Calu3 (cell line): Measurements from ENCODE around the gene FBXO42. TPM values are rescaled to one million over a fixed set of nuclear protein-coding genes. Genes with fewer than 3 reads are reported as not detected.

Experiments used
- BruUV-seq: library from RNA; stranded (reverse); fragments of 400-500 nt; replicated peaks from 2 replicates; lab custom pipeline; 2021; lab: Mats Ljungman, UMichigan
- CTCF ChIA-PET: fragments of 300-600 bp; sonication (Branson Sonifier 250); formaldehyde crosslinking; loops from one replicate; lab custom pipeline; 2022; ENCODE audit warnings: antibody characterized with exemption; lab: Charles Lee
- DNase-seq: peaks from one replicate; pipeline ENCODE4 v3.0.0; 2022
- H3K27ac Mint-ChIP-seq: one replicate; pipeline ENCODE4 v1.8.0; 2022; ENCODE audit warnings: mixed read lengths; ENCODE audit not compliant: unreplicated experiment
- H3K27me3 Mint-ChIP-seq: one replicate; pipeline ENCODE4 v1.8.0; 2022; ENCODE audit warnings: mixed read lengths; ENCODE audit not compliant: unreplicated experiment
- H3K36me3 Mint-ChIP-seq: one replicate; pipeline ENCODE4 v1.8.0; 2022; ENCODE audit warnings: mild to moderate bottlenecking, moderate library complexity, mixed read lengths; ENCODE audit not compliant: insufficient read depth, unreplicated experiment
- H3K4me1 Mint-ChIP-seq: one replicate; pipeline ENCODE4 v1.8.0; 2022; ENCODE audit warnings: mild to moderate bottlenecking, low read depth, mixed read lengths; ENCODE audit not compliant: unreplicated experiment
- H3K4me3 Mint-ChIP-seq: one replicate; pipeline ENCODE4 v1.8.0; 2022; ENCODE audit warnings: mild to moderate bottlenecking, low read depth, moderate library complexity, mixed read lengths; ENCODE audit not compliant: unreplicated experiment
- H3K9me3 Mint-ChIP-seq: one replicate; pipeline ENCODE4 v1.8.0; 2022; ENCODE audit warnings: low read depth, mixed read lengths; ENCODE audit not compliant: unreplicated experiment
- CTCF ChIP-seq: fragments of 200-600 bp; IDR thresholded peaks from one replicate; pipeline ENCODE4 v1.8.0; 2022; ENCODE audit warnings: antibody characterized with exemption; ENCODE audit not compliant: unreplicated experiment
- intact Hi-C: fragments of 100-400 bp; cut with micrococcal nuclease; formaldehyde crosslinking; loops from one replicate; pipeline ENCODE4 v1.10.0; 2022; ENCODE audit not compliant: unreplicated experiment
- total RNA-seq: library from RNA; stranded (reverse); gene quantifications from 2 replicates; pipeline ENCODE4 v1.2.3, GENCODE V29; 2022

Gene FBXO42
- total RNA-seq, 1 experiment from 2014 or later = 10.6 TPM

GRCh38 chr1:16209847-16210407 is 142.4 kb downstream of the FBXO42 start:
- TF ChIP-seq CTCF = no peak

GRCh38 chr1:16209132-16209846 is 143.0 kb downstream of the FBXO42 start:
- no peak for TF ChIP-seq CTCF
- DNase-seq = no peak
- Mint-ChIP-seq H3K9me3 (no peaks in the 10 kb centered on the region), H3K36me3 (peaks cover 31% of the 10 kb centered on the region), H3K27me3 (no peaks in the 10 kb centered on the region), H3K4me3 (no peak overlapping the region), H3K27ac (no peak overlapping the region), H3K4me1 (peaks cover 42% of the 10 kb centered on the region)
- no TSS peak for BruUV-seq
- intact Hi-C loops = loop anchor here (5.0 kb wide), 1 partner anchor 33 kb away; no protein-coding TSS in a partner anchor
- CTCF ChIA-PET = no interaction called here

More at GRCh38 chr1:16209847-16210407, 142.4 kb downstream of the FBXO42 start:
- H3K4me3 Mint-ChIP-seq = no peak overlapping the region
- CTCF ChIA-PET = no interaction called here
- H3K36me3 Mint-ChIP-seq = peaks cover 26% of the 10 kb centered on the region
- no peak overlapping the region for H3K27ac Mint-ChIP-seq
- H3K27me3 Mint-ChIP-seq = no peaks in the 10 kb centered on the region
- H3K4me1 Mint-ChIP-seq = peaks cover 42% of the 10 kb centered on the region
- intact Hi-C loops = loop anchor here (5.0 kb wide), 1 partner anchor 32 kb away; no protein-coding TSS in a partner anchor
- BruUV-seq = no TSS peak
- DNase-seq = no peak
- H3K9me3 Mint-ChIP-seq = no peaks in the 10 kb centered on the region

- DNase-seq = no peak
- H3K36me3 Mint-ChIP-seq = peaks cover 34% of the 10 kb centered on the region
- peaks cover 41% of the 10 kb centered on the region for H3K4me1 Mint-ChIP-seq
- no TSS peak for BruUV-seq
- H3K27me3 Mint-ChIP-seq = no peaks in the 10 kb centered on the region
- no peak overlapping the region for H3K4me3 Mint-ChIP-seq
- CTCF ChIA-PET = interaction anchor here (0.6 kb wide), 1 partner anchor 30 kb away, joined by 6 read pairs; no protein-coding TSS in a partner anchor
- no peak for TF ChIP-seq CTCF
- H3K9me3 Mint-ChIP-seq = no peaks in the 10 kb centered on the region
- intact Hi-C loops = loop anchor here (5.0 kb wide), 1 partner anchor 34 kb away; no protein-coding TSS in a partner anchor
- no peak overlapping the region for H3K27ac Mint-ChIP-seq
These were observed 143.9 kb downstream of the FBXO42 start for GRCh38 chr1:16208270-16208987.
